MM.1S (cell line): ENCODE results near the gene PRMT7.

Experiments
- DNase-seq: peaks from one replicate; pipeline ENCODE4 v3.0.0-alpha.2; 2015
- H2AFZ ChIP-seq: fragments of 300-600 bp; sonication (generic); 2 replicates; pipeline ENCODE4 v1.6.0; 2016; ENCODE audit warnings: antibody characterized with exemption, low read length
- H3F3A ChIP-seq: fragments of 300-600 bp; sonication (generic); 2 replicates; pipeline ENCODE4 v1.6.1; 2016; ENCODE audit warnings: mild to moderate bottlenecking, antibody characterized with exemption, low read length, moderate library complexity, mixed read lengths; ENCODE audit not compliant: insufficient read depth
- H3K27ac ChIP-seq: fragments of 300-600 bp; sonication (generic); 2 replicates; pipeline ENCODE4 v1.5.1; 2016; ENCODE audit warnings: mild to moderate bottlenecking, low read length
- H3K27me3 ChIP-seq: fragments of 300-600 bp; sonication (generic); replicated peaks from 2 replicates; pipeline ENCODE4 v1.6.0; 2016; ENCODE audit warnings: low read length; ENCODE audit not compliant: insufficient read depth
- H3K36me3 ChIP-seq: fragments of 300-600 bp; sonication (generic); replicated peaks from 2 replicates; pipeline ENCODE4 v1.6.1; 2016; ENCODE audit warnings: mild to moderate bottlenecking, low read length, mixed read lengths; ENCODE audit not compliant: insufficient read depth
- H3K4me1 ChIP-seq: fragments of 300-600 bp; sonication (generic); 2 replicates; pipeline ENCODE4 v1.6.1; 2016; ENCODE audit warnings: low read length, mixed read lengths
- H3K4me2 ChIP-seq: fragments of 300-600 bp; sonication (generic); 2 replicates; pipeline ENCODE4 v1.6.0; 2016; ENCODE audit warnings: low read depth, low read length
- H3K4me3 ChIP-seq: fragments of 300-600 bp; sonication (generic); 2 replicates; pipeline ENCODE4 v1.5.1; 2016; ENCODE audit warnings: low read length, mixed read lengths
- H3K79me2 ChIP-seq: fragments of 300-600 bp; sonication (generic); 2 replicates; pipeline ENCODE4 v1.6.1; 2016; ENCODE audit warnings: mixed run types, low read length, mixed read lengths
- H3K9ac ChIP-seq: fragments of 300-600 bp; sonication (generic); 2 replicates; pipeline ENCODE4 v1.6.1; 2016; ENCODE audit warnings: low read length, mixed read lengths
- H3K9me2 ChIP-seq: fragments of 300-600 bp; sonication (generic); replicated peaks from 2 replicates; pipeline ENCODE4 v1.6.1; 2016; ENCODE audit warnings: mild to moderate bottlenecking, low read length, mixed read lengths; ENCODE audit not compliant: insufficient read depth
- H3K9me3 ChIP-seq: fragments of 300-600 bp; sonication (generic); replicated peaks from 2 replicates; pipeline ENCODE4 v1.6.1; 2016; ENCODE audit warnings: mild to moderate bottlenecking, low read length, mixed read lengths; ENCODE audit not compliant: insufficient read depth
- H4K20me1 ChIP-seq: fragments of 300-600 bp; sonication (generic); 2 replicates; pipeline ENCODE4 v1.6.1; 2016; ENCODE audit warnings: mild to moderate bottlenecking, low read length, moderate library complexity, mixed read lengths; ENCODE audit not compliant: insufficient read depth
- CTCF ChIP-seq: fragments of 300-600 bp; sonication (generic); IDR thresholded peaks from 2 replicates; pipeline ENCODE4 v1.5.1; 2016; ENCODE audit warnings: antibody characterized with exemption, low read length, mixed read lengths
- EZH2 ChIP-seq: fragments of 300-600 bp; sonication (generic); optimal IDR thresholded peaks from 2 replicates; pipeline ENCODE3; 2017; ENCODE audit warnings: low read depth, mild to moderate bottlenecking, antibody characterized with exemption, low read length, mixed read lengths
- EZH2phosphoT487 ChIP-seq: fragments of 300-600 bp; sonication (generic); IDR thresholded peaks from 2 replicates; pipeline ENCODE4 v1.6.1; 2018; ENCODE audit warnings: antibody characterized with exemption, low read length

PRMT7 gene

GRCh38 chr16:68299571-68300453 is 11.0 kb upstream of the PRMT7 start:
- Histone ChIP-seq H3K79me2 (peaks cover 78% of the 10 kb centered on the region), H3K27me3 (no peaks in the 10 kb centered on the region), H3K4me1 (0 out of 2 replicates have a peak, but pooled peaks cover under 1% of the 10 kb centered on the region), H3K27ac (no peak overlapping the region), H4K20me1 (no peaks in the 10 kb centered on the region), H3F3A (peaks cover 9% of the 10 kb centered on the region; the same call in 1 of the 2 replicates), H3K9me3 (no peaks in the 10 kb centered on the region), H2AFZ (no peak overlapping the region), H3K4me3 (no peak overlapping the region), H3K9ac (no peak overlapping the region), H3K4me2 (no peak overlapping the region), H3K36me3 (peaks cover 16% of the 10 kb centered on the region), H3K9me2 (no peaks in the 10 kb centered on the region)
- TF ChIP-seq CTCF (no peak), EZH2 (no peak), EZH2phosphoT487 (no peak)
- no peak for DNase-seq

- H3F3A ChIP-seq: peaks cover 9% of the 10 kb centered on the region; the same call in 1 of the 2 replicates
- H3K9me3 ChIP-seq: no peaks in the 10 kb centered on the region
- H3K79me2 ChIP-seq: peaks cover 82% of the 10 kb centered on the region
- no peaks in the 10 kb centered on the region for H4K20me1 ChIP-seq
- H3K4me2 ChIP-seq: no peak overlapping the region
- TF ChIP-seq CTCF (no peak), EZH2phosphoT487 (no peak), EZH2 (no peak)
- H3K27me3 ChIP-seq: no peaks in the 10 kb centered on the region
- no peak overlapping the region for H2AFZ ChIP-seq
- H3K9me2 ChIP-seq: no peaks in the 10 kb centered on the region
- DNase-seq: no peak
- peaks cover 6% of the 10 kb centered on the region; the same call in 1 of the 2 replicates for H3K4me1 ChIP-seq
- peaks cover 16% of the 10 kb centered on the region for H3K36me3 ChIP-seq
- H3K27ac ChIP-seq: no peak overlapping the region
- H3K9ac ChIP-seq: no peak overlapping the region
- H3K4me3 ChIP-seq: no peak overlapping the region
Observed at GRCh38 chr16:68300734-68301459, 9.9 kb upstream of the PRMT7 start.

- peaks cover 9% of the 10 kb centered on the region for H3K36me3 ChIP-seq
- H3K27ac ChIP-seq: peak overlapping the region; percentile 27; the same call in 1 of the 2 replicates
- no peak overlapping the region for H3K9ac ChIP-seq
- no peak for DNase-seq
- H3K27me3 ChIP-seq: no peaks in the 10 kb centered on the region
- H3K9me3 ChIP-seq: no peaks in the 10 kb centered on the region
- peak overlapping the region; percentile 27; the same call in 1 of the 2 replicates for H3K4me2 ChIP-seq
- peaks cover 30% of the 10 kb centered on the region for H3F3A ChIP-seq
- H2AFZ ChIP-seq: no peak overlapping the region
- H3K79me2 ChIP-seq: peaks cover 83% of the 10 kb centered on the region
- no peaks in the 10 kb centered on the region for H4K20me1 ChIP-seq
- H3K9me2 ChIP-seq: no peaks in the 10 kb centered on the region
- no peak overlapping the region for H3K4me3 ChIP-seq
- no peak for TF ChIP-seq EZH2phosphoT487
- TF ChIP-seq CTCF: no peak
- TF ChIP-seq EZH2: no peak
- peaks cover 27% of the 10 kb centered on the region for H3K4me1 ChIP-seq
Observed at GRCh38 chr16:68306633-68307032, 4.2 kb upstream of the PRMT7 start.
